GM12878 (cell line): ENCODE results near the gene SPEG. TPM values are rescaled to one million over a fixed set of nuclear protein-coding genes. Genes with fewer than 3 reads are reported as not detected.

ENCODE experiments used
- ATAC-seq: fragments of 200-7000 bp; cut with Tn5 transposase; 3 replicates; pipeline ENCODE4 v1.9.1; 2020; ENCODE audit warnings: mild to moderate bottlenecking, moderate library complexity
- BruUV-seq: library from RNA; stranded (reverse); fragments of 400-500 nt; replicated peaks from 2 replicates; lab custom pipeline; 2021; lab: Mats Ljungman, UMichigan
- CTCF ChIA-PET: fragments of 300-600 bp; sonication (Branson Sonifier 250); formaldehyde crosslinking; extraction: SDS; loops from one replicate; lab custom pipeline; 2021; ENCODE audit warnings: inconsistent platforms; lab: Yijun Ruan, JAX
- POLR2A ChIA-PET: fragments of 350-600 bp; formaldehyde crosslinking; extraction: SDS; loops from one replicate; lab custom pipeline; 2021; ENCODE audit warnings: inconsistent platforms; lab: Charles Lee
- RAD21 ChIA-PET: fragments of 300-600 bp; sonication (Branson Sonifier 250); formaldehyde crosslinking; loops from one replicate; lab custom pipeline; 2023; ENCODE audit warnings: antibody characterized with exemption; ENCODE audit not compliant: unreplicated experiment; lab: Charles Lee
- SMC1A ChIA-PET: fragments of 300-600 bp; sonication (Branson Sonifier 250); formaldehyde crosslinking; loops from one replicate; lab custom pipeline; 2023; ENCODE audit not compliant: unreplicated experiment, uncharacterized antibody; lab: Charles Lee
- DNase-seq: peaks from one replicate; pipeline ENCODE4 v3.0.0-alpha.2; 2011; ENCODE audit warnings: low read depth, low spot score
- FAIRE-seq: peaks from 3 replicates; lab custom pipeline; 2011; peaks lifted over from hg19 to GRCh38; lab: Jason Lieb, UNC
- H2AFZ ChIP-seq: 2 replicates; pipeline ENCODE4 v1.6.0; 2011; ENCODE audit warnings: low read depth, low read length, control low read depth; ENCODE audit not compliant: control insufficient read depth
- H3K27ac ChIP-seq: 2 replicates; pipeline ENCODE4 v1.5.1; 2011; ENCODE audit warnings: control low read depth; ENCODE audit not compliant: control insufficient read depth, insufficient read depth
- H3K27me3 ChIP-seq, 2 experiments: replicated peaks in 1 of 2; 2 replicates each; pipeline versions ENCODE4 v1.6.0 to v1.6.1; 2011; ENCODE audit warnings: low read length in 1 of 2; ENCODE audit not compliant: control insufficient read depth in 2 of 2, insufficient read depth in 2 of 2
- H3K36me3 ChIP-seq, 2 experiments: 2 replicates each; pipeline ENCODE4 v1.5.1; 2011; ENCODE audit warnings: low read length in 1 of 2; ENCODE audit not compliant: control insufficient read depth in 2 of 2, insufficient read depth in 2 of 2
- H3K4me1 ChIP-seq: 2 replicates; pipeline ENCODE4 v1.6.1; 2011; ENCODE audit warnings: mild to moderate bottlenecking, low read length, moderate library complexity, mixed read lengths; ENCODE audit not compliant: control insufficient read depth, insufficient read depth
- H3K4me2 ChIP-seq: 2 replicates; pipeline ENCODE4 v1.6.0; 2011; ENCODE audit warnings: control low read depth; ENCODE audit not compliant: control insufficient read depth, insufficient read depth
- H3K4me3 ChIP-seq: fragments of 200-600 bp; sonication (generic); 2 replicates; pipeline ENCODE4 v1.5.1; 2016
- H3K79me2 ChIP-seq: 2 replicates; pipeline ENCODE4 v1.6.0; 2011; ENCODE audit warnings: low read length; ENCODE audit not compliant: control insufficient read depth, insufficient read depth
- H3K9ac ChIP-seq: 2 replicates; pipeline ENCODE4 v1.8.0; 2011; ENCODE audit warnings: low read length, control low read depth, mixed read lengths; ENCODE audit not compliant: control insufficient read depth, insufficient read depth
- H3K9me3 ChIP-seq: replicated peaks from 3 replicates; pipeline ENCODE4 v1.5.1; 2011; ENCODE audit warnings: mild to moderate bottlenecking, low read length; ENCODE audit not compliant: control insufficient read depth, insufficient read depth
- H4K20me1 ChIP-seq: 2 replicates; pipeline ENCODE4 v1.6.0; 2011; ENCODE audit not compliant: control insufficient read depth, insufficient read depth
- BCLAF1 ChIP-seq: fragments of 450-650 bp; IDR thresholded peaks from 2 replicates; pipeline ENCODE4 v1.6.1; 2017; ENCODE audit warnings: antibody characterized with exemption, mild to moderate bottlenecking, moderate library complexity
- CHD4 ChIP-seq: fragments of 200-600 bp; sonication (generic); IDR thresholded peaks from 2 replicates; pipeline ENCODE4 v1.6.1; 2016; ENCODE audit warnings: mild to moderate bottlenecking
- HDGF ChIP-seq: fragments of 450-650 bp; IDR thresholded peaks from 2 replicates; pipeline ENCODE4 v1.6.1; 2016; ENCODE audit warnings: antibody characterized with exemption
- WGBS: methylation state at CpG from one replicate; pipeline ENCODE4 v1.1.6; 2016; ENCODE audit warnings: low lambda C conversion rate; ENCODE audit not compliant: insufficient replicate concordance, insufficient coverage; ENCODE audit errors: missing lambda C conversion rate; 5-methylcytosine and 5-hydroxymethylcytosine counted together
- in situ Hi-C: fragments of 300-500 bp; cut with MboI; formaldehyde crosslinking; loops from 9 replicates; pipeline ENCODE4 v1.14.3; 2018; ENCODE audit warnings: mixed read lengths
- intact Hi-C: fragments of 100-400 bp; cut with micrococcal nuclease; formaldehyde crosslinking; loops from one replicate; pipeline ENCODE4 v1.14.2; 2022; ENCODE audit not compliant: unreplicated experiment
- polyA plus RNA-seq, 11 experiments: library from polyadenylated mRNA; depleted of rRNA in 4 of 11; unstranded in 6 of 11; stranded (reverse) in 5 of 11; fragments of >200 nt; fragmentation: Nextera tagmentation in 4 of 11; fragmentation: Illumina TruSeq in 1 of 11; extraction: Ambion mirVana in 4 of 11; extraction: Trizol in 1 of 11; gene quantifications; 1 replicate in 1 of 11; 2 replicates in 10 of 11; pipeline versions ENCODE4 v1.2.1 to v1.2.3, GENCODE V29; 2011 to 2016; ENCODE audit warnings: inconsistent platforms in 2 of 11, missing spikeins in 2 of 11, low read depth in 1 of 11
- total RNA-seq, 4 experiments: library from RNA; depleted of rRNA in 3 of 4; stranded (reverse); fragments of >200 nt in 3 of 4; fragmentation: Illumina TruSeq in 1 of 4; extraction: Trizol in 1 of 4; gene quantifications; 2 replicates each; pipeline versions ENCODE4 v1.2.1 to v1.2.3, GENCODE V29; 2013 to 2021

The SPEG gene
- total and polyA plus RNA-seq, 10 of the 15 experiments (the other 5 are each of a cell fraction or from before 2014, with no cell fraction given): 0.03 to 0.28 TPM; not detected in 8

DNA sequence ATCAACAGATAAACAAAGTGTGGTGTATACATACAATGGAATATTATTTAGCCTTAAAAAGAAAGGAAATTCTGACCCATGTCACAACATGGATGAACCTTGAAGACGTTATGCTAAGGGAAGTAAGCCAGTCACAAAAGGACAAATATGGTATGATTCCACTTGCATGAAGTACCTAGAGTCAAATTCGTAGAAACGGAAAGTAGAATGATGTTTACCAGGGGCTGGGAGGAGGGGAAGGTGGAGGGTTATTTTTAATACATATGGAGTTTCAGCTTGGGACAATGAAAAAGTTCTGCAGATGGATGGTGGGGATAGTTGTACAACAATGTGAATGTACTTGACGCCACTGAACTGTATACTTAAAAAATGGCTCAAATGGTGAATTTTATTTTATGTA lies 19.8 kb upstream of the SPEG start (continued):
- TF ChIP-seq BCLAF1: no peak
- TF ChIP-seq HDGF: no peak
- TF ChIP-seq, all 136 proteins: peak for 0

DNA sequence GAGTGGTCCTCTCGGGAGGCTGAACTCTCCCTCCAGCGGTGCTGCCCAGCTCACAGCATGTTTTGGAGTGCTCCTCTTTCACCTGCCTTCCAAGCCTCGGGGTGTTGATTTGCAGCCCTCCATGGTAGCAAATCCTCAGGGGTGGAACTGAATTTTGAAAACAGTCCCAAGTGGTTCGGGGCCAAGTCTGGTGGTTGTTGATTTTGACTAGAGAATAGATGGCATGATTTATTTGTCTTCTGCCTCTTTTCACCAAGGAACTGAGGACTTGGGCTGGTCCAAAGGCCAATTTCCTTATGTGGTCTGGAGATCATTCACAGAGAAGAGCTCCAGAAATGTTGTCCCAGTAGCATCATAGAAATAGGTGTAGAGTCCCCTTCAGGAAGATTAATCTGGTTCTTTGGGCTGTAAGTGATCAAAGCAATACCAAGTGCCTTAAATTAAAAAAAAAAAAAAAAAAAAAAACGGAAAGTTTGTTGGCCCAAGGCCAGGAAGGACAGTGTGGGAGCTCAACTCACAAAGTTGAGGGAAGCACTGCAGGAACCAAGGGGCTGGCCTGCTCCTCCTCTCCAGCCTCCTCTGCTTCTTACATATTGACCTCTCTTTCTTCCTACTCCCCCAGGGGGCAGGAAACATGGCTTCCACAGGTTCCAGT lies 18.9 kb upstream of the SPEG start:
- no peak for DNase-seq
- no peak overlapping the region for H3K27ac ChIP-seq
- H3K9me3 ChIP-seq: no peaks in the 10 kb centered on the region; the same call in 1 of the 3 replicates
- no peak overlapping the region for H3K4me3 ChIP-seq
- no peaks in the 10 kb centered on the region for H4K20me1 ChIP-seq
- SMC1A ChIA-PET: interaction anchor here (1.3 kb wide), 1 partner anchor 24 kb away, joined by 3 read pairs; no protein-coding TSS in a partner anchor
- in situ Hi-C loops (no loop called here), intact Hi-C loops (no loop called here)
- 25% methylated on average over 4 of the region's 5 CpGs for WGBS
- RAD21 ChIA-PET: no interaction called here
- no peak overlapping the region for H3K4me2 ChIP-seq
- no peaks in the 10 kb centered on the region for H3K36me3 ChIP-seq
- peaks cover 0 to 2% of the 10 kb centered on the region in 2 experiments; a peak in 1 of 4 replicates for H3K27me3 ChIP-seq
- no peak overlapping the region for H3K9ac ChIP-seq
- CTCF ChIA-PET: interaction anchor here (1.3 kb wide), 1 partner anchor 13 kb away, joined by 7 read pairs; no protein-coding TSS in a partner anchor
- no peak for TF ChIP-seq CHD4
- POLR2A ChIA-PET: no interaction called here
- no peak for FAIRE-seq
- no peaks in the 10 kb centered on the region for H3K79me2 ChIP-seq
- no peaks in the 10 kb centered on the region for H3K4me1 ChIP-seq
- BruUV-seq: no TSS peak
- no peak for ATAC-seq
- H2AFZ ChIP-seq: no peak overlapping the region
